ENCODE measurements around the gene ASAP3. TPM values are rescaled to one million over a fixed set of nuclear protein-coding genes. Genes with fewer than 3 reads are reported as not detected.

Gene ASAP3
- total and polyA plus RNA-seq, 2 of the 13 experiments (the other 11 are each of a cell fraction or from before 2014, with no cell fraction given), result 32.6 to 37.0 TPM

GRCh38 chr1:23522244-23522982 lies 38.4 kb upstream of the ASAP3 start:
- no TSS peak for BruUV-seq (replicated peaks)
- H3K4me2 ChIP-seq (ENCODE audit: low read depth, low read length), result no peak overlapping the region
- H3K4me3 ChIP-seq (replicated peaks in 1 of 3; ENCODE audit: insufficient read depth in 1 of 3, low read depth in 2 of 3, low read length in 3 of 3), result no peak overlapping the region
- ChIA-PET POLR2A (no interaction called here), CTCF (ENCODE audit: low intra/inter-chr PET ratio, low total read pairs) (no interaction called here)
- H4K20me1 ChIP-seq (ENCODE audit: insufficient read depth, low read length), result no peaks in the 10 kb centered on the region
- no peak for ATAC-seq
- DNase-seq (ENCODE audit: low spot score), result no peak
- TF ChIP-seq, protein P1, sequence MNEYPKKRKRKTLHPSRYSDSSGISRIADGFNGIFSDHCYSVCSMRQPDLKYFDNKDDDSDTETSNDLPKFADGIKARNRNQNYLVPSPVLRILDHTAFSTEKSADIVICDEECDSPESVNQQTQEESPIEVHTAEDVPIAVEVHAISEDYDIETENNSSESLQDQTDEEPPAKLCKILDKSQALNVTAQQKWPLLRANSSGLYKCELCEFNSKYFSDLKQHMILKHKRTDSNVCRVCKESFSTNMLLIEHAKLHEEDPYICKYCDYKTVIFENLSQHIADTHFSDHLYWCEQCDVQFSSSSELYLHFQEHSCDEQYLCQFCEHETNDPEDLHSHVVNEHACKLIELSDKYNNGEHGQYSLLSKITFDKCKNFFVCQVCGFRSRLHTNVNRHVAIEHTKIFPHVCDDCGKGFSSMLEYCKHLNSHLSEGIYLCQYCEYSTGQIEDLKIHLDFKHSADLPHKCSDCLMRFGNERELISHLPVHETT (CRISPR knock-in tag; conservative IDR thresholded peaks at IDR 0.05), result no peak
- TF ChIP-seq ZNF674 (CRISPR knock-in tag; IDR thresholded peaks at IDR 0.05; ENCODE audit: low read depth) (no peak), NFIB (CRISPR knock-in tag; IDR thresholded peaks at IDR 0.05; ENCODE audit: borderline replicate concordance) (no peak), ZNF746 (CRISPR knock-in tag; IDR thresholded peaks at IDR 0.05) (no peak), ZNF629 (CRISPR knock-in tag; conservative IDR thresholded peaks at IDR 0.05) (peak; percentile 81)
- no peak for FAIRE-seq
- no peaks in the 10 kb centered on the region for H3K9me3 ChIP-seq (ENCODE audit: low read length)
- H3K4me1 ChIP-seq (ENCODE audit: insufficient read depth, low read length), result peaks cover 6% of the 10 kb centered on the region
- H3K79me2 ChIP-seq (ENCODE audit: insufficient read depth, low read length), result no peaks in the 10 kb centered on the region
- no peak overlapping the region for H3K9ac ChIP-seq (ENCODE audit: insufficient read depth, low read depth, low read length)
- 93% methylated on average over 7 of the region's 7 CpGs for WGBS (ENCODE audit: low lambda C conversion rate)
- peaks cover 1 to 32% of the 10 kb centered on the region in 2 experiments; a peak in 4 of 5 replicates for H3K36me3 ChIP-seq (replicated peaks in 1 of 2; ENCODE audit: control insufficient read depth in 1 of 2, insufficient read depth in 2 of 2, low read length in 2 of 2)
- no peak overlapping the region for H2AFZ ChIP-seq (ENCODE audit: low read length)
- intact Hi-C loops (cut with micrococcal nuclease; ENCODE audit: unreplicated experiment) (no loop called here), in situ Hi-C loops (cut with HindIII; ENCODE audit: extremely low pct_ligation_motif_present, low pct_unique_long_range_greater_than_20kb) (no loop called here)
- no peaks in the 10 kb centered on the region for H3K27me3 ChIP-seq (ENCODE audit: control insufficient read depth in 1 of 2, insufficient read depth in 2 of 2, low read length in 2 of 2)
- no peak overlapping the region for H3K27ac ChIP-seq (ENCODE audit: extremely low read length, insufficient read depth, low read length)

DNA sequence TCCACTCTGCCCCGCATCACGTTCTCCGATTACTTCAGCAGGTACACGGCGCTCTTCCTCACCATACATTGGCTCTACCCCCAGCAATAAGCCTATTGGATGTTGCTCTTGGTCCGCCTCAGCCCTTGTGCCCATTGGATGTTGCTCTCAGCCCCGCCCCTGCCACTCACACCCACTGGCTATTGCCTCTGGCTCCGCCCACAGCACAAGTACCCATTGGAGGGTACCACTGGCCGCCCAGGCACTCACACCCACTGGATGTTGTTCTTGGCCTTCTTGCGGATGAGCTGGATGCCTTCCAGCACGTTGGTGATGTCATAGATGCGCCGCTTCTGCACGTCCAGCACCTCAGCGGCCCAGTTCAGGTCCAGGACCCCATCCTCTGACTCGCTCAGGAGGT lies 37.6 kb upstream of the ASAP3 start:
- Histone ChIP-seq H3K4me3 (replicated peaks in 1 of 3; ENCODE audit: insufficient read depth in 1 of 3, low read depth in 2 of 3, low read length in 3 of 3) (no peak overlapping the region), H3K4me2 (ENCODE audit: low read depth, low read length) (no peak overlapping the region), H2AFZ (ENCODE audit: low read length) (no peak overlapping the region), H3K79me2 (ENCODE audit: insufficient read depth, low read length) (no peaks in the 10 kb centered on the region), H3K27ac (ENCODE audit: extremely low read length, insufficient read depth, low read length) (no peak overlapping the region), H3K27me3 (ENCODE audit: control insufficient read depth in 1 of 2, insufficient read depth in 2 of 2, low read length in 2 of 2) (no peaks in the 10 kb centered on the region), H3K9me3 (ENCODE audit: low read length) (no peaks in the 10 kb centered on the region), H3K36me3 (replicated peaks in 1 of 2; ENCODE audit: control insufficient read depth in 1 of 2, insufficient read depth in 2 of 2, low read length in 2 of 2) (peaks cover 1 to 36% of the 10 kb centered on the region in 2 experiments; a peak in 4 of 5 replicates), H3K4me1 (ENCODE audit: insufficient read depth, low read length) (no peaks in the 10 kb centered on the region), H3K9ac (ENCODE audit: insufficient read depth, low read depth, low read length) (no peak overlapping the region), H4K20me1 (ENCODE audit: insufficient read depth, low read length) (no peaks in the 10 kb centered on the region)
- 99% methylated on average over 16 of the region's 16 CpGs for WGBS (ENCODE audit: low lambda C conversion rate)
- intact Hi-C loops (cut with micrococcal nuclease; ENCODE audit: unreplicated experiment) (no loop called here), in situ Hi-C loops (cut with HindIII; ENCODE audit: extremely low pct_ligation_motif_present, low pct_unique_long_range_greater_than_20kb) (no loop called here)
- no peak for TF ChIP-seq ZSCAN22 (CRISPR knock-in tag; IDR thresholded peaks at IDR 0.05)
- peak; percentile 17; the same call in 1 of the 2 replicates for TF ChIP-seq NFYB (CRISPR knock-in tag; IDR thresholded peaks at IDR 0.05)
- no peak for TF ChIP-seq ZNF547 (CRISPR knock-in tag; IDR thresholded peaks at IDR 0.05)
- TF ChIP-seq CREB1 (IDR thresholded peaks at IDR 0.05), result peak; percentile 45; the same call in 1 of the 2 replicates
- TF ChIP-seq CREB1 (CRISPR knock-in tag; IDR thresholded peaks at IDR 0.05), result no peak
- TF ChIP-seq ZNF33B (CRISPR knock-in tag; IDR thresholded peaks at IDR 0.05), result no peak
- ChIA-PET CTCF (ENCODE audit: low intra/inter-chr PET ratio, low total read pairs) (no interaction called here), POLR2A (no interaction called here)
- BruUV-seq (replicated peaks), result no TSS peak
- peak; percentile 38; the same call in 1 of the 3 replicates for ATAC-seq
- no peak for FAIRE-seq
- no peak for DNase-seq (ENCODE audit: low spot score)

Data from HepG2 (cell line).